ENCODE results near the gene PCNP. TPM values are rescaled to one million over a fixed set of nuclear protein-coding genes. Genes with fewer than 3 reads are reported as not detected.
"Not testable (repeated sequence)": the region's sequence is repeated elsewhere in the genome, so short reads cannot be mapped to it uniquely, and the experiment has no call there.

Gene PCNP
- total RNA-seq, 1 experiment from 2014 or later = 87.8 TPM

DNA sequence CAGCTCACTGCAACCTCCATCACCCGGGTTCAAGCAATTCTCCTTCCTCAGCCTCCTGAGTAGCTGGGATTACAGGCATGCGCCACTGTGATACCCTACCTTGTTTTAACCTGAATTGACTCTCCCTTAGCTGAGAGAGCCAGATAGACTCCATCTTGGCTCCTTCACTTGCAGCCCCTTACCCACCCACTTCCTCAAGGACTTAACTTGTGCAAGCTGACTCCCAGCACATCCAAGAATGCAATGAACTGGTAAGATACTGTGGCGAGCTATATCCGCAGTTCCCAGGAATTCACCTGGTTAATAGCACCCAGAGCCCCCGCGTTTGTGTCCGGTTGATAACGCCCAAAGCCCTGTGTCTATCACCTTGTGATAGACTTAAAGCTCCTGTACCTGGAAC, 58.0 kb downstream of the PCNP start:
- H3K36me3 ChIP-seq; H3K4me3 ChIP-seq; H3K9me3 ChIP-seq (replicated peaks); DNase-seq (ENCODE audit: low read depth in 1 of 2, low spot score in 2 of 2); H3K4me1 ChIP-seq (replicated peaks); H3K27me3 ChIP-seq (replicated peaks); H3K27ac ChIP-seq: not testable (repeated sequence)

- DNase-seq (ENCODE audit: low read depth in 1 of 2, low spot score in 2 of 2) = no peak
- no peaks in the 10 kb centered on the region for H3K4me1 ChIP-seq (replicated peaks)
- H3K27ac ChIP-seq = no peak overlapping the region
- H3K4me3 ChIP-seq = no peak overlapping the region
- H3K27me3 ChIP-seq (replicated peaks) = no peaks in the 10 kb centered on the region
- H3K36me3 ChIP-seq = no peaks in the 10 kb centered on the region
- H3K9me3 ChIP-seq (replicated peaks) = no peaks in the 10 kb centered on the region
Measured at GRCh38 chr3:101632586-101632985, 58.6 kb downstream of the PCNP start.

- Histone ChIP-seq H3K4me3 (no peak overlapping the region), H3K9me3 (replicated peaks) (no peaks in the 10 kb centered on the region), H3K27ac (no peak overlapping the region), H3K36me3 (no peaks in the 10 kb centered on the region), H3K4me1 (replicated peaks) (no peaks in the 10 kb centered on the region), H3K27me3 (replicated peaks) (no peaks in the 10 kb centered on the region)
- DNase-seq (ENCODE audit: low read depth in 1 of 2, low spot score in 2 of 2) = no peak
Measured at GRCh38 chr3:101633186-101633585, 59.2 kb downstream of the PCNP start.

DNA sequence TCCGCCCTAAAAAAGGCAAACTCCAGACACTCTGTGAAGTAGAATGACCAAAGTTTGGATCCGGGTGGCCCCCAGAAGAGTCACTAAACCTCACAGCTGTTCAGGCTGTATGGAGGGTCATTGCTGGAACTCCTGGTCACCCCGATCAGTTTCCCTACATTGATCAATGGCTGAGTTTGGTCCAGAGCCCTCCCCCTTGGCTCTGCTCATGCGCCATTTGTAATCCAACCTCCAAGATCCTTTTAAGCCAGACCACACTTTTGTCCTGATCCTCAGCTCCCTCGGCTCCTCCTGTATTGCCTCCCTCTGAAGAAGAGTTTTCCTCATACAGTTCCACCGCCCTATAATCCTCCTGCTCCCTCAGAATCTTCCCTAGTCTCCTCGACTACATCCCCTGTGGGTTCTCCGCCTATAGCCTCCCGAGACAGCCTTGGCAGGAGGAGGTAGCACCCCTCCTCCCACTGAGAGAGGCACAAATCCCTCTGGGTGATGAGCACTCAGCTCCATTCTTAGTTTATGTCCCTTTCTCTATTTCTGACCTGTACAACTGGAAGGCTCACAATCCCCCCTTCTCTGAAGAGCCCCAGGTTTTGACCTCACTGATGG, 60.7 kb downstream of the PCNP start:
- Histone ChIP-seq H3K9me3 (replicated peaks) (no peaks in the 10 kb centered on the region), H3K4me1 (replicated peaks) (no peaks in the 10 kb centered on the region), H3K4me3 (no peak overlapping the region), H3K36me3 (no peaks in the 10 kb centered on the region), H3K27me3 (replicated peaks) (no peaks in the 10 kb centered on the region), H3K27ac (no peak overlapping the region)
- no peak for DNase-seq (ENCODE audit: low read depth in 1 of 2, low spot score in 2 of 2)

DNA sequence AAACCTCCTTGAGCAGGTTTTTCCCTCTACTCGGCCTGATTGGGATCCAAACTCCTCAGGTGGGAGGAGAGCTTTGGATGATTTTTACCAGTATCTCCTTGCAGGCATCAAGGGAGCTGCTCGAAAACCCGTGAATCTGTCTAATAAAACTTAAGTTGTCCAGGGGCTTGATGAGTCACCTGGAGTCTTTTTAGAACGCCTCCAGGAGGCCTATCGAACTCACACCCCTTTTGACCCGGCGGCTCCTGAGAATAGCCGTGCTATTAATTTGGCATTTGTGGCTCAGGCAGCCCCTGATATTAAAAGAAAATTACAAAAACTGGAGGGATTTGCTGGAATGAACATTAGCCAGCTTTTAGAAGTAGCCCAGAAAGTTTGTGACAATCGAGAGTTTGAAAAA, 61.4 kb downstream of the PCNP start:
- H3K4me1 ChIP-seq (replicated peaks) = no peaks in the 10 kb centered on the region
- no peaks in the 10 kb centered on the region for H3K36me3 ChIP-seq
- H3K27me3 ChIP-seq (replicated peaks) = no peaks in the 10 kb centered on the region
- no peak overlapping the region for H3K27ac ChIP-seq
- H3K4me3 ChIP-seq = no peak overlapping the region
- no peak for DNase-seq (ENCODE audit: low read depth in 1 of 2, low spot score in 2 of 2)
- no peaks in the 10 kb centered on the region for H3K9me3 ChIP-seq (replicated peaks)

DNA sequence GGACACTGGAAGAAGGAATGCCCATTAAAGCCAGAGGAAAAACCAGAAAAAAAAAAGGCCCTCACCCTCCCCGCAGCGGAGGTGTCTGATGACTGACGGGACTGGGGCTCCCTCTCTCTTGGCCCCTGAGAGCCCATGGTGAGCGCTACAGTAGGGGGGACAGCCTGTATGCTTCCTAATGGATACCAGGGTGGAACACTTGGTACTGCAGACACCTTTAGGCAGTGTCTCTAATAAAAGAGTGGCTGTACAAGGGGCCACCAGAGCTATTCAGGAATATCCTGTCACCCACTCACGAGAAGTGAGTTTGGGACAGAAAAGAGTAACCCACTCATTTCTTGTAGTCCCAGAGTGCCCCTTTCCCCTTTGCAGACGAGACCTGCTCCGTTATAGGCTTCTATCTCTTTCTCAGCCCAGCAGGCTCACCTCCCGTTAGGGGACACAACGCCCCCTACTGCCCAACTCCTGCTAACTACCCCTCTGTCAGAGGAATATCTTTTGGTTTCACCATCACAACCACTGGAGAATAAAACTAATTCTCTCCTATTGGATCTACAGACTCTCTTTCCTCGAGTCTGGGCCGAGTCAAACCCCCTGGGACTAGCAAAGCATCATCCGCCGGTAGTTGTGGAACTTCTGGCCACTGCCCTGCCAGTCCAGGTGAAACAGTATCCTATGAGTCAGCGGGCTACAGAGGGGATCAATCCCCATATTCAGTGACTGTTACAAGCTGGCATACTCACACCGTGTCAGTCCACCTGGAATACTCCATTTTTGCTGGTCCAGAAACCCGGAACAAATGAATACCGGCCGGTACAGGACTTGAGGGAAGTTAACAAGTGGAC, 62.2 kb downstream of the PCNP start:
- no peak overlapping the region for H3K27ac ChIP-seq
- no peak overlapping the region for H3K4me3 ChIP-seq
- DNase-seq (ENCODE audit: low read depth in 1 of 2, low spot score in 2 of 2) = peak; percentile 43 to 51
- H3K9me3 ChIP-seq (replicated peaks) = no peaks in the 10 kb centered on the region
- H3K4me1 ChIP-seq (replicated peaks) = no peaks in the 10 kb centered on the region
- H3K27me3 ChIP-seq (replicated peaks) = no peaks in the 10 kb centered on the region
- no peaks in the 10 kb centered on the region for H3K36me3 ChIP-seq

- DNase-seq (ENCODE audit: low read depth in 1 of 2, low spot score in 2 of 2) = peak in 1 of 2 experiments; percentile 11
- H3K4me3 ChIP-seq = no peak overlapping the region
- H3K4me1 ChIP-seq (replicated peaks) = no peaks in the 10 kb centered on the region
- no peak overlapping the region for H3K27ac ChIP-seq
- H3K9me3 ChIP-seq (replicated peaks) = no peaks in the 10 kb centered on the region
- no peaks in the 10 kb centered on the region for H3K36me3 ChIP-seq
- H3K27me3 ChIP-seq (replicated peaks) = no peaks in the 10 kb centered on the region
Measured at GRCh38 chr3:101637451-101637850, 63.5 kb downstream of the PCNP start.

- Histone ChIP-seq H3K4me1 (replicated peaks) (no peaks in the 10 kb centered on the region; the same call in 1 of the 2 replicates), H3K9me3 (replicated peaks) (no peaks in the 10 kb centered on the region), H3K27ac (no peak overlapping the region), H3K36me3 (no peaks in the 10 kb centered on the region), H3K4me3 (no peak overlapping the region), H3K27me3 (replicated peaks) (no peaks in the 10 kb centered on the region)
- no peak for DNase-seq (ENCODE audit: low read depth in 1 of 2, low spot score in 2 of 2)
Measured at GRCh38 chr3:101638261-101638745, 64.3 kb downstream of the PCNP start.

DNA sequence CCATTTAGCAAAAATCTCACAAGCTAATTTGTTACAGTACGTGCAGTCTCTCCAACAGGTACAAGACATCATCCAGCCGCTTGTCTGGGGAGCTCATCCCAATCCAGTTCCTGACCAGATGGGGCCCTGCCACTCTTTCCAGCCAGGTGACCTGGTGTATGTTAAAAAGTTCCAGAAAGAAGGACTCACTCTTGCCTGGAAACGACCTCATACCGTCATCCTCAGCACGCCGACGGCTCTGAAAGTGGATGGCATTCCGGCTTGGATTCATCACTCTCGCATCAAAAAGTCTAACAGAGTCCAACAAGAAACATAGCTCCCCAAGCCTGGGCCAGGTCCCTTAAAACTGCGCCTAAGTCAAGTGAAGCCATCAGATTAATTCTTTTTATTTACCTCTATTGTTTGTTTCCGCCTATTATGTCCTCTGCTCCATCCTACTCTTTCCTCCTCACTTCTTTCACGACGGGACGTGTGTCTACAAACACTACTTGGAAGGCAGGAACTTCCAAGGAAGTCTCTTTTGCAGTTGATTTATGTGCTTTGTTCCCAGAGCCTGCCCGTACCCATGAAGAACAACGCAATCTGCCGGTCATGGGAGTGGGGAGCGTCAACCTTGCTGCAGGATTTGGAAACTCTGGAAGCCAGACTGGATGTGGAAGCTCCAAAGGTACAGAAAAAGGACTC, 65.4 kb downstream of the PCNP start:
- DNase-seq (ENCODE audit: low read depth in 1 of 2, low spot score in 2 of 2) = no peak

GRCh38 chr3:101640256-101640655, 66.3 kb downstream of the PCNP start:
- Histone ChIP-seq H3K4me1 (replicated peaks) (peaks cover 13% of the 10 kb centered on the region), H3K9me3 (replicated peaks) (no peaks in the 10 kb centered on the region), H3K4me3 (no peak overlapping the region), H3K27ac (no peak overlapping the region), H3K36me3 (no peaks in the 10 kb centered on the region), H3K27me3 (replicated peaks) (no peaks in the 10 kb centered on the region)
- DNase-seq (ENCODE audit: low read depth in 1 of 2, low spot score in 2 of 2) = no peak

More for the DNA sequence above, 65.4 kb downstream of the PCNP start:
- no peak overlapping the region for H3K4me3 ChIP-seq
- H3K27me3 ChIP-seq (replicated peaks) = no peaks in the 10 kb centered on the region
- peaks cover 11% of the 10 kb centered on the region for H3K4me1 ChIP-seq (replicated peaks)
- no peaks in the 10 kb centered on the region for H3K9me3 ChIP-seq (replicated peaks)
- H3K27ac ChIP-seq = no peak overlapping the region
- H3K36me3 ChIP-seq = no peaks in the 10 kb centered on the region

DNA sequence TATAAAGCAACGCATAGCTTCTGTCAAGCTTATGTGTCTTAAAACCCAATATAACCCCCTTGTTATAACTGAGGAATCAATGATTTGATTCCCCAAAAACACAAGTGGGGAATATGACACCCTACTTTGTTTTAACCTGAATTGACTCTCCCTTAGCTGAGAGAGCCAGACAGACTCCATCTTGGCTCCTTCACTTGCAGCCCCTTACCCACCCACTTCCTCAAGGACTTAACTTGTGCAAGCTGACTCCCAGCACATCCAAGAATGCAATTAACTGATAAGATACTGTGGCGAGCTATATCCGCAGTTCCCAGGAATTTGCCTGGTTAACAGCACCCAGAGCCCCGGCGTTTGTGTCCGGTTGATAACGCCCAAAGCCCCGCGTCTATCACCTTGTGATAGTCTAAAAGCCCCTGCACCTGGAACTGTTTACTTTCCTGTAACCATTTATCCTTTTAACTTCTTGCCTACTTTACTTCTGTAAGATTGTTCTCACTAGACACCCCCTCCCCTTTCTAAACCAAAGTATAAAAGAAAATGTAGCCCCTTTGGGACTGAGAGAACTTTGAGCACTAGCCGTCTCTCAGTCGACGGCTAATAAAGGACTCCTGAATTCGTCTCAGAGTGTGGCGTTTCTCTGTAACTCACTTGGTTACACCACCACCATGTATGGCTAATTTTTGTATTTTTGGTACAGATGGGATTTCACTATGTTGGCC, 67.6 kb downstream of the PCNP start:
- DNase-seq (ENCODE audit: low read depth in 1 of 2, low spot score in 2 of 2) = not testable (repeated sequence)
- H3K4me1 ChIP-seq (replicated peaks) = peaks cover 13% of the 10 kb centered on the region

DNA sequence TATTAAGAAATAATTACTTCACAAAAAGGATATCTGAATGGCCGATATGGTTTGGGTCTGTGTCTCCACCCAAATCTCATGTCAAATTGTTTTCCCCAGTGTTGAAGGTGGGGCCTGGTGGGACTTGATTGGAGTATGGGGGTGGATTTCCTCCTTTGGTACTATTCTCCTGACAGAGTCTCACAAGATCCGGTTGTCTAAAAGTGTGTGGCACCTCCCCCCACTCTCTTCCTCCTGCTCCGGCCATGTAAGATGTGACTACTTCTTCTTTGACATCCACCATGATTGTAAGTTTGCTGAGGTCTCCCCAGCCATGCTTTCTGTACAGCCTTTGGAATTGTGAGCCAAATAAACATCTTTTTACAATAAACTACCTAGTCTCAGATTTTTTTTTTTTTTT, 68.5 kb downstream of the PCNP start:
- H3K4me1 ChIP-seq (replicated peaks) = peaks cover 13% of the 10 kb centered on the region
- no peak for DNase-seq (ENCODE audit: low read depth in 1 of 2, low spot score in 2 of 2)
- H3K27me3 ChIP-seq (replicated peaks) = no peaks in the 10 kb centered on the region
- H3K9me3 ChIP-seq (replicated peaks) = no peaks in the 10 kb centered on the region
- H3K36me3 ChIP-seq = no peaks in the 10 kb centered on the region
- no peak overlapping the region for H3K4me3 ChIP-seq
- H3K27ac ChIP-seq = no peak overlapping the region

More for the DNA sequence above, 67.6 kb downstream of the PCNP start:
- not testable (repeated sequence) for H3K27me3 ChIP-seq (replicated peaks); H3K36me3 ChIP-seq; H3K27ac ChIP-seq; H3K4me3 ChIP-seq; H3K9me3 ChIP-seq (replicated peaks)

DNA sequence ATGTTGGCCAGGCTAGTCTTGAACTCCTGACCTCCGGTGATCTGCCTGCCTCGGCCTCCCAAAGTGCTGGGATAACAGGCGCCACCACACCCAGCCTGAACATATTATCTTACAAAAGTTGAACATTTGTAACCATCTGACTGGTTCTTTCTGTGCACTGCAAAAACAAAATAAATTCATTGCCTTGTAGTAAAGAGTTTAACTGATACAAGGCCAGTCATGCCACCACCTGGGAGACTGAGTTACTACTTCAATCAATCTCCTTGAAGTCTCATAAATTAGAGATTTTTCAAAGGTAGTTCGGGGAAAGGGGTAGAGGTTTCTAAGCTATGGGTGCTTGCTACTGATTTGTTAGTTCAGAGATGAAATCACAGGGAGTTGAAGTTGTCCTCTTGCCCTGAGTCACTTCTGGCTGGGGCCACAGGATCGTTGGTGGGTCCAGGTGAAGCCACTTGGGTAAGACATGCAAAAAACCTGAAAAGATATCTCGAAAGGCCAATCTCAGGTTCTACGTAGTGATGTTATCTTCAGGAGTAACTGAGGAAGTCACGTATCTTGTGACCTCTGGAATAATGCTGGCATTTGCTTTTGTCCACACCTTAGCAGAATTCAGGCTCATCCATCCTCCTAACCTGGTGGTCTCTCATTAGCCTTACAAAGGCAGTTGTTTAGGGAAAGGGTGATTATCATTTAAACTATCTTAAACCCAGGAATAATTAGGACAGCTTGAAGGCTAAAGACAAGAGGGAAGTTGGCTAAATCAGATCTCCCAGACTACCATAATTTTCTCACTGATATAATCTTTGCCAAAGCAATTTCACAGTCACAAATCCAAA, 69.2 kb downstream of the PCNP start:
- DNase-seq (ENCODE audit: low read depth in 1 of 2, low spot score in 2 of 2) = no peak
- no peaks in the 10 kb centered on the region for H3K36me3 ChIP-seq
- H3K27me3 ChIP-seq (replicated peaks) = no peaks in the 10 kb centered on the region
- H3K9me3 ChIP-seq (replicated peaks) = no peaks in the 10 kb centered on the region
- H3K4me1 ChIP-seq (replicated peaks) = peaks cover 13% of the 10 kb centered on the region
- H3K4me3 ChIP-seq = no peak overlapping the region
- H3K27ac ChIP-seq = no peak overlapping the region; the same call in 1 of the 2 replicates

Data from SJSA1 (cell line).